Brain microvascular endothelial cell (primary cell): ENCODE results near the gene MAD2L1.

ENCODE experiments used
- DNase-seq: peaks from one replicate; pipeline ENCODE4 v3.0.0-alpha.2; 2020
- H3K27ac ChIP-seq: fragments of 250-450 bp; sonication (Bioruptor Pico); 2 replicates; pipeline ENCODE4 v1.5.1; 2020; ENCODE audit warnings: mild to moderate bottlenecking, moderate library complexity
- H3K27me3 ChIP-seq: fragments of 250-450 bp; sonication (Bioruptor Pico); replicated peaks from 2 replicates; pipeline ENCODE4 v1.5.1; 2020; ENCODE audit warnings: mild to moderate bottlenecking
- H3K36me3 ChIP-seq: fragments of 250-450 bp; sonication (Bioruptor Pico); replicated peaks from 2 replicates; pipeline ENCODE4 v1.5.1; 2020; ENCODE audit warnings: mild to moderate bottlenecking
- H3K4me3 ChIP-seq: 2 replicates; pipeline ENCODE4 v1.5.1; 2011; ENCODE audit warnings: low read depth, mild to moderate bottlenecking, control low read depth, low read length, moderate library complexity
- CTCF ChIP-seq: IDR thresholded peaks from 2 replicates; pipeline ENCODE4 v1.5.1; 2011; ENCODE audit warnings: low read depth, mild to moderate bottlenecking, moderate library complexity, low read length, control low read depth, inconsistent platforms; ENCODE audit errors: missing control alignments
- in situ Hi-C: cut with HindIII; loops from 2 replicates; pipeline ENCODE4 v1.10.0; 2017; ENCODE audit warnings: low sequenced_read_pairs, low pct_ligation_motif_present

MAD2L1 gene

GRCh38 chr4:120007896-120008436 lies 58.7 kb downstream of the MAD2L1 start:
- no peaks in the 10 kb centered on the region for H3K27me3 ChIP-seq
- in situ Hi-C loops: no loop called here
- no peaks in the 10 kb centered on the region for H3K36me3 ChIP-seq
- no peak overlapping the region for H3K27ac ChIP-seq
- TF ChIP-seq CTCF: no peak
- no peak overlapping the region for H3K4me3 ChIP-seq
- no peak for DNase-seq

DNA sequence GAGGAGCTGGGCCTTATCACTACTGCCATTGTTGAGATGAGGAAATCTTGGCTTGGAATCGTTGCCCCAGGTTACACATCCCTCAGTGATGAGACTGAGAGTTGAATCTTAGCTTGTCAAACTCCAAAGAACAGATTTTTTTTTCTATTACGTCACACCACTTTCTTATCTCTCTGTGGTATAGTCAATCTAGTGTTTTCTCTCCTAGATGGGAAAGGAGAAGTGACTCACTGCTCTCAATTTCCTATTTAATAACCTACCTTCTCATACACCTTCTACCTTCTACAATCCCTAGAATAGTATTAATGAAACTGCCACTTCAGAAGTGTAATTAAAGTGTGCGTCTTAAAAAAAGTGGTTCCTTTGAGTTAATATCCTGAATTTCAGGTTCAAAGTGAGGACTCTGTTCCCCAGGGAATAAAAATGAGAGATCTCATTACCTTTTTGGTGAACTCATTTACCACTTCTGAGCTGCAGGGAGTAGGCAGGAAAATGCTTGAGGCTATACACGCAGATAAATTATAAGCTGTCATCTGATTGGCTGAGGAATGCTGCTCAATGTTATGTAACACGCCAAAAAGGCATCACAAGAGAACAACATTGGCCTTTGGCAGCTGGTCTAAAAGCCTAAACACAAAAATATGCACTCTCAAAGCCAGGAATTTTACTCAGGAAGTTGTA lies 59.3 kb downstream of the MAD2L1 start:
- no peak overlapping the region for H3K4me3 ChIP-seq
- peak; percentile 94 for DNase-seq
- peak overlapping the region; percentile 70 for H3K27ac ChIP-seq

More for the DNA sequence above, 59.3 kb downstream of the MAD2L1 start:
- Histone ChIP-seq H3K36me3 (no peaks in the 10 kb centered on the region), H3K27me3 (no peaks in the 10 kb centered on the region)
- no peak for TF ChIP-seq CTCF
- in situ Hi-C loops: no loop called here
